PC-3 (cell line): ENCODE measurements around the gene HMG20A.

ENCODE experiments used
- EZH2 ChIP-seq: fragments of 300-600 bp; sonication (generic); IDR thresholded peaks from one replicate; pipeline ENCODE4 v1.6.1; 2017; ENCODE audit warnings: antibody characterized with exemption, mild to moderate bottlenecking, low read length; ENCODE audit not compliant: unreplicated experiment
- TF ChIP-seq, protein P1 (sequence below): fragments of 300-600 bp; sonication (generic); conservative IDR thresholded peaks from 2 replicates; pipeline ENCODE4 v1.5.1; 2017; ENCODE audit warnings: antibody characterized with exemption, low read depth, mild to moderate bottlenecking, low read length

DNA sequence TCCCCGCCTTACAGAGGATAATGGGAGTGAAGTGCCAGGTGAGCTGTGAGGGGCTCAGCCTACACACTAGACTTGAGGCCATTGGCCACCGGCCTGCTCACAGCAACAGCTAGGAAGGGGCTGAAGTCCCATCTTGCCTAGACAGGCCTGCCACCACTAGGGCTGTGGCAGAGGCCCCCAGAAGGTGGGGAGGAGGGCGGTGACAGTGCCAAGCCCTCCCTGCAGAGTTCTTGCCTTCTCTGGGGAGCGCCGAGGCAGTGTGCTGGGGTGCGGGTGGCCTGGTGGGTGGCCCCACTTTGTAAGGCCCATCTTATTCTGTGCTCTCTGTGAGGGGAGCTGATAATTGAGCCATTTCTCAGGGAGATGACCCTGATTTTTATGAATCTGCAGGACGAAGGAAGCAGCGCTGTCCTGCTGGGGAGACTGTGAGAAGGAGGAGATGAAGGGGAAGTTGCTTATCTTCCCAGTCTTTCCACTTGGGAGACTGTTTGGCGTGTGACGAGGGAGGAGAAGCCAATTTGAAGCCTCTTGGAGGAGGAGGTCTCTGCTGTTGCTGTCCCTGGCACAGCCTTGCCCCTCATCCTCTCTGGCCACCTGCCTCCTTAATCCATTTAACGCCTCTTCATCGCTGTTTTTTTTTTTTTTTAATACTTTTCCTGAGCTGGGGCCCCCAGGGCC is 107.7 kb downstream of the HMG20A start:
- TF ChIP-seq, protein P1, sequence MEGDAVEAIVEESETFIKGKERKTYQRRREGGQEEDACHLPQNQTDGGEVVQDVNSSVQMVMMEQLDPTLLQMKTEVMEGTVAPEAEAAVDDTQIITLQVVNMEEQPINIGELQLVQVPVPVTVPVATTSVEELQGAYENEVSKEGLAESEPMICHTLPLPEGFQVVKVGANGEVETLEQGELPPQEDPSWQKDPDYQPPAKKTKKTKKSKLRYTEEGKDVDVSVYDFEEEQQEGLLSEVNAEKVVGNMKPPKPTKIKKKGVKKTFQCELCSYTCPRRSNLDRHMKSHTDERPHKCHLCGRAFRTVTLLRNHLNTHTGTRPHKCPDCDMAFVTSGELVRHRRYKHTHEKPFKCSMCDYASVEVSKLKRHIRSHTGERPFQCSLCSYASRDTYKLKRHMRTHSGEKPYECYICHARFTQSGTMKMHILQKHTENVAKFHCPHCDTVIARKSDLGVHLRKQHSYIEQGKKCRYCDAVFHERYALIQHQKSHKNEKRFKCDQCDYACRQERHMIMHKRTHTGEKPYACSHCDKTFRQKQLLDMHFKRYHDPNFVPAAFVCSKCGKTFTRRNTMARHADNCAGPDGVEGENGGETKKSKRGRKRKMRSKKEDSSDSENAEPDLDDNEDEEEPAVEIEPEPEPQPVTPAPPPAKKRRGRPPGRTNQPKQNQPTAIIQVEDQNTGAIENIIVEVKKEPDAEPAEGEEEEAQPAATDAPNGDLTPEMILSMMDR, result no peak
- TF ChIP-seq EZH2, result no peak
